Vagina (tissue), 2 donors: Measurements from ENCODE around the gene UBL3. TPM values are rescaled to one million over a fixed set of nuclear protein-coding genes. Genes with fewer than 3 reads are reported as not detected.

ENCODE experiments used
- DNase-seq, 2 donors: peaks; one replicate each; pipeline ENCODE4 v3.0.0-alpha.2; 2017; ENCODE audit errors: extremely low spot score in 2 of 2
- H3K27ac ChIP-seq: fragments of 200-600 bp; sonication (generic); one replicate; pipeline ENCODE4 v1.5.1; 2019
- H3K27me3 ChIP-seq: fragments of 200-600 bp; sonication (generic); one replicate; pipeline ENCODE4 v1.5.1; 2019
- H3K36me3 ChIP-seq, 2 donors: fragments of 200-600 bp; sonication (generic); one replicate each; pipeline ENCODE4 v1.5.1; 2017 to 2019
- H3K4me1 ChIP-seq: fragments of 200-600 bp; sonication (generic); one replicate; pipeline ENCODE4 v1.5.1; 2019
- H3K4me3 ChIP-seq, 2 donors: fragments of 200-600 bp; sonication (generic); 1 replicate in 1 of 2; 2 replicates in 1 of 2; pipeline ENCODE4 v1.5.1; 2016 to 2019
- H3K9me3 ChIP-seq: fragments of 200-600 bp; sonication (generic); one replicate; pipeline ENCODE4 v1.5.1; 2019
- POLR2A ChIP-seq, 2 donors: fragments of 450-650 bp; IDR thresholded peaks; one replicate each; pipeline ENCODE4 v1.6.1; 2017; ENCODE audit warnings: antibody characterized with exemption in 2 of 2, mild to moderate bottlenecking in 2 of 2, moderate library complexity in 2 of 2
- POLR2AphosphoS5 ChIP-seq, 2 donors: sonication (generic); formaldehyde crosslinking; IDR thresholded peaks; one replicate each; pipeline ENCODE4 v1.9.0; 2017; ENCODE audit warnings: antibody characterized with exemption in 2 of 2, mild to moderate bottlenecking in 2 of 2, low read depth in 1 of 2; ENCODE audit not compliant: insufficient read depth in 1 of 2
- intact Hi-C: fragments of 100-400 bp; cut with DNase I; formaldehyde crosslinking; loops from one replicate; pipeline ENCODE4 v1.15.1; 2023
- total RNA-seq: library from RNA; depleted of rRNA; stranded (reverse); fragments of >200 nt; gene quantifications from one replicate; pipeline ENCODE4 v1.2.3, GENCODE V29; 2016
- TF ChIP-seq, protein P1 (sequence below), 3 experiments: fragments of 450-650 bp in 2 of 3; fragments of 200-600 bp in 1 of 3; sonication (generic) in 1 of 3; IDR thresholded peaks; one replicate each; pipeline ENCODE4 v1.5.1; 2017 to 2019; ENCODE audit warnings: antibody characterized with exemption in 3 of 3, mild to moderate bottlenecking in 2 of 3, moderate library complexity in 2 of 3

The UBL3 gene
- total RNA-seq, 1 donor from 2014 or later, result 33.4 TPM

- no peak for TF ChIP-seq POLR2AphosphoS5 (IDR thresholded peaks at IDR 0.05; ENCODE audit: insufficient read depth in 1 of 2, low read depth in 1 of 2)
- TF ChIP-seq POLR2A (IDR thresholded peaks at IDR 0.05), result no peak
- TF ChIP-seq, protein P1, sequence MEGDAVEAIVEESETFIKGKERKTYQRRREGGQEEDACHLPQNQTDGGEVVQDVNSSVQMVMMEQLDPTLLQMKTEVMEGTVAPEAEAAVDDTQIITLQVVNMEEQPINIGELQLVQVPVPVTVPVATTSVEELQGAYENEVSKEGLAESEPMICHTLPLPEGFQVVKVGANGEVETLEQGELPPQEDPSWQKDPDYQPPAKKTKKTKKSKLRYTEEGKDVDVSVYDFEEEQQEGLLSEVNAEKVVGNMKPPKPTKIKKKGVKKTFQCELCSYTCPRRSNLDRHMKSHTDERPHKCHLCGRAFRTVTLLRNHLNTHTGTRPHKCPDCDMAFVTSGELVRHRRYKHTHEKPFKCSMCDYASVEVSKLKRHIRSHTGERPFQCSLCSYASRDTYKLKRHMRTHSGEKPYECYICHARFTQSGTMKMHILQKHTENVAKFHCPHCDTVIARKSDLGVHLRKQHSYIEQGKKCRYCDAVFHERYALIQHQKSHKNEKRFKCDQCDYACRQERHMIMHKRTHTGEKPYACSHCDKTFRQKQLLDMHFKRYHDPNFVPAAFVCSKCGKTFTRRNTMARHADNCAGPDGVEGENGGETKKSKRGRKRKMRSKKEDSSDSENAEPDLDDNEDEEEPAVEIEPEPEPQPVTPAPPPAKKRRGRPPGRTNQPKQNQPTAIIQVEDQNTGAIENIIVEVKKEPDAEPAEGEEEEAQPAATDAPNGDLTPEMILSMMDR (IDR thresholded peaks at IDR 0.05), result no peak
- H3K4me1 ChIP-seq, result peaks cover 23% of the 10 kb centered on the region
- H3K4me3 ChIP-seq, result no peak overlapping the region
- no peaks in the 10 kb centered on the region for H3K36me3 ChIP-seq
- no peaks in the 10 kb centered on the region for H3K9me3 ChIP-seq
- no peak overlapping the region for H3K27ac ChIP-seq
- intact Hi-C loops, result no loop called here
- H3K27me3 ChIP-seq, result no peaks in the 10 kb centered on the region
- DNase-seq, result no peak
Measured at GRCh38 chr13:29785978-29786377, 64.4 kb downstream of the UBL3 start.

DNA sequence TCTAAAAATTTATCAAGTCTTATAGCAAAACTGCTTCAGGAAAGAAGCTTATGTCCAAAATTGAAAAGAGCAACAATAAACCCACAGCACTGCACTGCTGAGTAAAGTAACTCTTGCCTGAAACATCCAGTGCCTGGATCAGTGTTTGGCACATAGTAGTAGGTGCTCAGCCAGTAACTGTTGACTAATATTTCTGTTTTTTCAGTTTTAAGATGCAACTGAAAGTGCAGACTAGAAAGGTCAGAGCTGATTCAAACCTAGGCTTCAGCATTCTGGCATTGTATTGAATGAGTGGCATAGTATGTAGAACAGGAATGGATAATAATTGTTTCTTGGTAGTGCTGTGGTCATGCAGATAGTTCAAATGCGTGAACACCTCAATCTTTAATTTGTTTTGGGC lies 67.6 kb downstream of the UBL3 start:
- Histone ChIP-seq H3K27me3 (no peaks in the 10 kb centered on the region), H3K9me3 (no peaks in the 10 kb centered on the region), H3K36me3 (no peaks in the 10 kb centered on the region), H3K4me3 (no peak overlapping the region), H3K4me1 (peaks cover 32% of the 10 kb centered on the region), H3K27ac (no peak overlapping the region)
- intact Hi-C loops, result no loop called here
- TF ChIP-seq, protein P1 (IDR thresholded peaks at IDR 0.05), result no peak
- TF ChIP-seq POLR2AphosphoS5 (IDR thresholded peaks at IDR 0.05; ENCODE audit: insufficient read depth in 1 of 2, low read depth in 1 of 2) (no peak), POLR2A (IDR thresholded peaks at IDR 0.05) (no peak)
- DNase-seq, result no peak

DNA sequence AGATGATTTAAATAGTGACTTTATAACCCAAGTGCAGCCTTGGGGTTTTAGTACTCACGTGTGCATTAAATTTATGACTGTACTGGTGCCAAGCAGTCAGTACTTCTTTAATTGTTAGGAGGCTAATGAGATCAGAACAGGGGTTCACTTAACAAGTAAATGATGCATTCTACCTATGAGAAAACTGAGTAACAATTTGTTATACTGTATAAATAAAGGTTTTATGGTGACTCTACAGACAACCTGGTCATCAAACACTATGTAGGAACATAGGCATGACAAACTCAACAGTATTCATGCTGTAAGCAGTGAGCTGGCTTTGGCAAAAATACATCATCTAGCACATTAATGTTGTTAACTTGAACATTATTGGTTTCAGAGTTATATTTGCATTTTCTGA lies 75.6 kb downstream of the UBL3 start:
- no peak for TF ChIP-seq POLR2AphosphoS5 (IDR thresholded peaks at IDR 0.05; ENCODE audit: insufficient read depth in 1 of 2, low read depth in 1 of 2)
- no peaks in the 10 kb centered on the region for H3K36me3 ChIP-seq
- no peak overlapping the region for H3K4me3 ChIP-seq
- no peaks in the 10 kb centered on the region for H3K9me3 ChIP-seq
- intact Hi-C loops, result no loop called here
- no peak overlapping the region for H3K27ac ChIP-seq
- H3K4me1 ChIP-seq, result peaks cover 8% of the 10 kb centered on the region
- DNase-seq, result no peak
- H3K27me3 ChIP-seq, result no peaks in the 10 kb centered on the region

GRCh38 chr13:29771247-29771646 lies 79.2 kb downstream of the UBL3 start:
- no peaks in the 10 kb centered on the region for H3K27me3 ChIP-seq
- intact Hi-C loops, result no loop called here
- no peak for DNase-seq

GRCh38 chr13:29767006-29767405 lies 83.4 kb downstream of the UBL3 start:
- peaks cover 6% of the 10 kb centered on the region for H3K4me1 ChIP-seq
- TF ChIP-seq POLR2A (IDR thresholded peaks at IDR 0.05) (no peak), POLR2AphosphoS5 (IDR thresholded peaks at IDR 0.05; ENCODE audit: insufficient read depth in 1 of 2, low read depth in 1 of 2) (no peak)
- TF ChIP-seq, protein P1 (IDR thresholded peaks at IDR 0.05), result no peak
- no peak overlapping the region for H3K27ac ChIP-seq
- peaks cover 0 to 4% of the 10 kb centered on the region in 2 donors for H3K36me3 ChIP-seq
- no peak overlapping the region for H3K4me3 ChIP-seq
- DNase-seq, result no peak
- no peaks in the 10 kb centered on the region for H3K9me3 ChIP-seq
- intact Hi-C loops, result no loop called here
- H3K27me3 ChIP-seq, result no peaks in the 10 kb centered on the region

More at GRCh38 chr13:29771247-29771646, 79.2 kb downstream of the UBL3 start:
- Histone ChIP-seq H3K4me1 (no peaks in the 10 kb centered on the region), H3K4me3 (no peak overlapping the region), H3K36me3 (peaks cover 0 to 4% of the 10 kb centered on the region in 2 donors), H3K9me3 (no peaks in the 10 kb centered on the region), H3K27ac (no peak overlapping the region)
- TF ChIP-seq POLR2A (IDR thresholded peaks at IDR 0.05) (no peak), POLR2AphosphoS5 (IDR thresholded peaks at IDR 0.05; ENCODE audit: insufficient read depth in 1 of 2, low read depth in 1 of 2) (no peak)
- TF ChIP-seq, protein P1 (IDR thresholded peaks at IDR 0.05), result peak in 2 of 3 experiments; percentile 14 to 44
